Loucy (cell line): ENCODE measurements around the gene SAMD5.

Experiments
- H2AFZ ChIP-seq: fragments of 200-600 bp; sonication (generic); 2 replicates; pipeline ENCODE4 v1.6.0; 2016; ENCODE audit warnings: antibody characterized with exemption, mild to moderate bottlenecking, low read length, moderate library complexity
- H3F3A ChIP-seq: fragments of 200-600 bp; 2 replicates; pipeline ENCODE4 v1.6.0; 2016; ENCODE audit warnings: antibody characterized with exemption, low read depth, mild to moderate bottlenecking
- H3K27me3 ChIP-seq: fragments of 200-600 bp; sonication (generic); 2 replicates; pipeline ENCODE4 v1.6.1; 2014; ENCODE audit warnings: low read length, mild to moderate bottlenecking; ENCODE audit not compliant: insufficient read depth, poor library complexity, severe bottlenecking
- H3K36me3 ChIP-seq: fragments of 200-600 bp; sonication (generic); 2 replicates; pipeline ENCODE4 v1.6.1; 2016; ENCODE audit warnings: low read length; ENCODE audit not compliant: insufficient read depth
- H3K4me1 ChIP-seq: fragments of 200-600 bp; sonication (generic); 2 replicates; pipeline ENCODE4 v1.5.1; 2014; ENCODE audit warnings: low read length, mild to moderate bottlenecking; ENCODE audit not compliant: insufficient read depth, poor library complexity, severe bottlenecking
- H3K4me2 ChIP-seq: fragments of 200-600 bp; sonication (generic); 2 replicates; pipeline ENCODE4 v1.6.0; 2014; ENCODE audit warnings: antibody characterized with exemption, low read length, low read depth, mild to moderate bottlenecking; ENCODE audit not compliant: poor library complexity, severe bottlenecking
- H3K4me3 ChIP-seq: fragments of 200-600 bp; sonication (generic); 2 replicates; pipeline ENCODE4 v1.5.1; 2014; ENCODE audit warnings: low read length, mild to moderate bottlenecking, mixed read lengths; ENCODE audit not compliant: poor library complexity, severe bottlenecking
- H3K79me2 ChIP-seq: fragments of 200-600 bp; sonication (generic); 2 replicates; pipeline ENCODE4 v1.6.1; 2014; ENCODE audit warnings: low read length; ENCODE audit not compliant: insufficient read depth
- H3K9ac ChIP-seq: fragments of 200-600 bp; sonication (generic); 2 replicates; pipeline ENCODE4 v1.6.0; 2014; ENCODE audit warnings: mild to moderate bottlenecking, low read depth, low read length, moderate library complexity; ENCODE audit not compliant: poor library complexity, severe bottlenecking
- H3K9me2 ChIP-seq: fragments of 200-600 bp; sonication (generic); replicated peaks from 2 replicates; pipeline ENCODE4 v1.6.1; 2016; ENCODE audit warnings: low read depth, low read length, mixed read lengths
- H3K9me3 ChIP-seq: fragments of 200-600 bp; sonication (generic); 2 replicates; pipeline ENCODE4 v1.6.1; 2014; ENCODE audit warnings: mild to moderate bottlenecking, antibody characterized with exemption, low read length, low read depth; ENCODE audit not compliant: insufficient read depth
- H4K20me1 ChIP-seq: fragments of 200-600 bp; sonication (generic); 2 replicates; pipeline ENCODE4 v1.6.0; 2014; ENCODE audit warnings: antibody characterized with exemption, low read length, mild to moderate bottlenecking; ENCODE audit not compliant: insufficient read depth, poor library complexity, severe bottlenecking
- EZH2phosphoT487 ChIP-seq: fragments of 200-600 bp; IDR thresholded peaks from 2 replicates; pipeline ENCODE4 v1.6.1; 2018; ENCODE audit warnings: antibody characterized with exemption, mild to moderate bottlenecking, moderate library complexity, borderline replicate concordance
- TF ChIP-seq, protein P1 (sequence below): fragments of 200-600 bp; sonication (generic); conservative IDR thresholded peaks from 2 replicates; pipeline ENCODE4 v1.5.1; 2014; ENCODE audit warnings: mild to moderate bottlenecking, antibody characterized with exemption, low read length

SAMD5 gene

GRCh38 chr6:147507162-147508041, 1.1 kb upstream of the SAMD5 start:
- Histone ChIP-seq H4K20me1 (no peaks in the 10 kb centered on the region), H3K79me2 (no peaks in the 10 kb centered on the region), H3K9ac (no peak overlapping the region), H3F3A (no peaks in the 10 kb centered on the region), H3K36me3 (no peaks in the 10 kb centered on the region), H3K4me2 (no peak overlapping the region), H3K4me3 (no peak overlapping the region), H3K9me2 (no peaks in the 10 kb centered on the region), H3K4me1 (no peaks in the 10 kb centered on the region), H2AFZ (no peak overlapping the region), H3K9me3 (no peaks in the 10 kb centered on the region), H3K27me3 (no peaks in the 10 kb centered on the region)
- TF ChIP-seq, protein P1, sequence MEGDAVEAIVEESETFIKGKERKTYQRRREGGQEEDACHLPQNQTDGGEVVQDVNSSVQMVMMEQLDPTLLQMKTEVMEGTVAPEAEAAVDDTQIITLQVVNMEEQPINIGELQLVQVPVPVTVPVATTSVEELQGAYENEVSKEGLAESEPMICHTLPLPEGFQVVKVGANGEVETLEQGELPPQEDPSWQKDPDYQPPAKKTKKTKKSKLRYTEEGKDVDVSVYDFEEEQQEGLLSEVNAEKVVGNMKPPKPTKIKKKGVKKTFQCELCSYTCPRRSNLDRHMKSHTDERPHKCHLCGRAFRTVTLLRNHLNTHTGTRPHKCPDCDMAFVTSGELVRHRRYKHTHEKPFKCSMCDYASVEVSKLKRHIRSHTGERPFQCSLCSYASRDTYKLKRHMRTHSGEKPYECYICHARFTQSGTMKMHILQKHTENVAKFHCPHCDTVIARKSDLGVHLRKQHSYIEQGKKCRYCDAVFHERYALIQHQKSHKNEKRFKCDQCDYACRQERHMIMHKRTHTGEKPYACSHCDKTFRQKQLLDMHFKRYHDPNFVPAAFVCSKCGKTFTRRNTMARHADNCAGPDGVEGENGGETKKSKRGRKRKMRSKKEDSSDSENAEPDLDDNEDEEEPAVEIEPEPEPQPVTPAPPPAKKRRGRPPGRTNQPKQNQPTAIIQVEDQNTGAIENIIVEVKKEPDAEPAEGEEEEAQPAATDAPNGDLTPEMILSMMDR, result no peak
- no peak for TF ChIP-seq EZH2phosphoT487

DNA sequence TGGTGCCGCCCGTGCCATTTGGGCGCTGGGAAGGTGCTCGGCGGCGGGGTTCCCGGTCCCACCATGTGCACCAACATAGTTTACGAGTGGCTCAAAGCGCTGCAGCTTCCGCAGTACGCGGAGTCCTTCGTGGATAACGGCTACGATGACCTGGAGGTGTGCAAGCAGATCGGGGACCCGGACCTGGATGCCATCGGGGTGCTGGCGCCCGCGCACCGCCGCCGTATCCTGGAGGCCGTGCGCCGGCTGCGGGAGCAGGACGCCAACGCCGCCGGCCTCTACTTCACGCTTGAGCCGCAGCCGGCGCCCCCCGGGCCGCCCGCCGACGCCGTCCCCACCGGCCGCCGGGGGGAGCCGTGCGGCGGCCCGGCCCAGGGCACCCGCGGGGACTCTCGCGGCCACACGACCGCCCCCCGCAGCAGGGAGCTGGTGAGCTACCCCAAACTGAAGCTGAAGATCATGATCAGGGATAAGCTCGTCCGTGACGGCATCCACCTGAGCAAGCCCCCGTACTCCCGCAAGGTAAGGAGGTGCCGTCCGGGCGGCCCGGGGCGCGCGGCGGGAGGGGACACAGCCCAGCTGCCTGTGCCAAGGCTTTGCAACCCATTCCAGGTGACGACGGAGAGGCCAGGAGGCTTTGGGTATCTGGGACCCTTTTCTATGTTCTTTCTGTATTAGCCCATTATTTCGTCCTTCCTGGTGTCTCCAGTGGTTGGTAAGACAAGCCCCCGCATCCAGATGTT, 547 bp downstream of the SAMD5 start:
- Histone ChIP-seq H2AFZ (no peak overlapping the region), H3K9ac (no peak overlapping the region), H3K36me3 (no peaks in the 10 kb centered on the region), H3K4me1 (no peaks in the 10 kb centered on the region), H4K20me1 (no peaks in the 10 kb centered on the region), H3K4me3 (no peak overlapping the region), H3F3A (no peaks in the 10 kb centered on the region), H3K9me3 (no peaks in the 10 kb centered on the region), H3K9me2 (no peaks in the 10 kb centered on the region), H3K79me2 (no peaks in the 10 kb centered on the region), H3K27me3 (no peaks in the 10 kb centered on the region), H3K4me2 (no peak overlapping the region)
- TF ChIP-seq EZH2phosphoT487, result no peak
- TF ChIP-seq, protein P1, result no peak

DNA sequence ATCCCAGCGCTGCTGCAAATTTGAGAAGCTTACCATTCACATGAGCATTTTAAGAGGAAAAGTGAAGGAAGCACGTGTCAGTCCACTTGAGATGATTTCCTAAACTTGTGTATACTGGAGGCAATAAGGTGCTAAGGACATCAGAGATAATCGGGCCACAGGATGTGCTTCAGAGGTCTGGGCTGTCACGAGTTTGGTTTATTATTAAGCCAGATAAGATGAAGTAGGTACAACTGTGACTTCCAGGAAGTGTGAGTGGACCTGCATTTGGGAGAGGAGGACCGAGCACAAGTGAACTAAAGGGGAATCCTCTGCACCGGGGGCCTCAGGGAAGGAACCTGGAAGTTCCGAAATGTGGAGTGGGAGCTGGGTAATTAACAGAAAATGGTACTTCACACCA, 1.4 kb downstream of the SAMD5 start:
- TF ChIP-seq EZH2phosphoT487, result no peak
- TF ChIP-seq, protein P1, result no peak
- no peaks in the 10 kb centered on the region for H4K20me1 ChIP-seq
- no peaks in the 10 kb centered on the region for H3K36me3 ChIP-seq
- H3K9me2 ChIP-seq, result no peaks in the 10 kb centered on the region
- no peaks in the 10 kb centered on the region for H3K27me3 ChIP-seq
- H3K4me1 ChIP-seq, result no peaks in the 10 kb centered on the region
- H3K9ac ChIP-seq, result no peak overlapping the region
- H3F3A ChIP-seq, result no peaks in the 10 kb centered on the region
- H3K79me2 ChIP-seq, result no peaks in the 10 kb centered on the region
- H2AFZ ChIP-seq, result no peak overlapping the region
- no peak overlapping the region for H3K4me2 ChIP-seq
- no peak overlapping the region for H3K4me3 ChIP-seq
- no peaks in the 10 kb centered on the region for H3K9me3 ChIP-seq
